ENCODE measurements around the gene PCGF1.

Gene PCGF1

GRCh38 chr2:74530239-74531187, 23.0 kb upstream of the PCGF1 start:
- FAIRE-seq, result peak; percentile 62

GRCh38 chr2:74529357-74530238, 22.1 kb upstream of the PCGF1 start, which contains the start of the genes AUP1 and HTRA2:
Gene AUP1 (minus strand): TSS chr2:74529706. CDS start chr2:74529629, 77 bp downstream.
Gene HTRA2 (plus strand): TSS chr2:74529933. CDS start chr2:74530007, 74 bp downstream.
- TF ChIP-seq SPI1 (IDR thresholded peaks at IDR 0.05; ENCODE audit: low read depth, low read length) (no peak), POU2F2 (IDR thresholded peaks at IDR 0.05; ENCODE audit: low read depth, low read length) (0 out of 2 replicates have a peak, but pooled peaks have one; percentile 26), POLR2AphosphoS5 (IDR thresholded peaks at IDR 0.05; ENCODE audit: low read depth, low read length) (peak; percentile 84), POLR2A (IDR thresholded peaks at IDR 0.05; ENCODE audit: low read depth, low read length) (no peak; the same call in 1 of the 2 replicates), PAX5 (IDR thresholded peaks at IDR 0.05; ENCODE audit: insufficient read depth, low read length, severe bottlenecking) (no peak), TAF1 (IDR thresholded peaks at IDR 0.05; ENCODE audit: low read depth, low read length) (peak; percentile 89; the same call in 1 of the 2 replicates)
- FAIRE-seq (peak; percentile 95), DNase-seq (ENCODE audit: insufficient read length, low spot score) (peak; percentile 99)

More at GRCh38 chr2:74530239-74531187, 23.0 kb upstream of the PCGF1 start:
- DNase-seq (ENCODE audit: insufficient read length, low spot score), result no peak
- TF ChIP-seq POU2F2 (IDR thresholded peaks at IDR 0.05; ENCODE audit: low read depth, low read length) (0 out of 2 replicates have a peak, but pooled peaks have one; percentile 6), SPI1 (IDR thresholded peaks at IDR 0.05; ENCODE audit: low read depth, low read length) (no peak), POLR2A (IDR thresholded peaks at IDR 0.05; ENCODE audit: low read depth, low read length) (peak; percentile 79), TAF1 (IDR thresholded peaks at IDR 0.05; ENCODE audit: low read depth, low read length) (no peak), POLR2AphosphoS5 (IDR thresholded peaks at IDR 0.05; ENCODE audit: low read depth, low read length) (peak; percentile 35; the same call in 1 of the 2 replicates)

GRCh38 chr2:74528600-74529356, 21.3 kb upstream of the PCGF1 start:
- DNase-seq (ENCODE audit: insufficient read length, low spot score), result no peak
- FAIRE-seq, result no peak
- TF ChIP-seq PAX5 (IDR thresholded peaks at IDR 0.05; ENCODE audit: insufficient read depth, low read length, severe bottlenecking), result no peak
- TF ChIP-seq SPI1 (IDR thresholded peaks at IDR 0.05; ENCODE audit: low read depth, low read length), result no peak
- TF ChIP-seq POLR2A (IDR thresholded peaks at IDR 0.05; ENCODE audit: low read depth, low read length), result no peak
- 0 out of 2 replicates have a peak, but pooled peaks have one; percentile 13 for TF ChIP-seq POLR2AphosphoS5 (IDR thresholded peaks at IDR 0.05; ENCODE audit: low read depth, low read length)
- no peak for TF ChIP-seq TAF1 (IDR thresholded peaks at IDR 0.05; ENCODE audit: low read depth, low read length)
- TF ChIP-seq POU2F2 (IDR thresholded peaks at IDR 0.05; ENCODE audit: low read depth, low read length), result no peak; the same call in 1 of the 2 replicates

GRCh38 chr2:74527741-74528140, 20.2 kb upstream of the PCGF1 start:
- no peak for FAIRE-seq
- TF ChIP-seq POLR2AphosphoS5 (IDR thresholded peaks at IDR 0.05; ENCODE audit: low read depth, low read length) (no peak), POU2F2 (IDR thresholded peaks at IDR 0.05; ENCODE audit: low read depth, low read length) (no peak), TAF1 (IDR thresholded peaks at IDR 0.05; ENCODE audit: low read depth, low read length) (no peak), POLR2A (IDR thresholded peaks at IDR 0.05; ENCODE audit: low read depth, low read length) (no peak)
- no peak for DNase-seq (ENCODE audit: insufficient read length, low spot score)

- DNase-seq (ENCODE audit: insufficient read length, low spot score) (no peak), FAIRE-seq (no peak)
- TF ChIP-seq PAX5 (IDR thresholded peaks at IDR 0.05; ENCODE audit: insufficient read depth, low read length, severe bottlenecking) (no peak), POLR2AphosphoS5 (IDR thresholded peaks at IDR 0.05; ENCODE audit: low read depth, low read length) (no peak), POU2F2 (IDR thresholded peaks at IDR 0.05; ENCODE audit: low read depth, low read length) (no peak), SPI1 (IDR thresholded peaks at IDR 0.05; ENCODE audit: low read depth, low read length) (no peak), POLR2A (IDR thresholded peaks at IDR 0.05; ENCODE audit: low read depth, low read length) (no peak; the same call in 1 of the 2 replicates), TAF1 (IDR thresholded peaks at IDR 0.05; ENCODE audit: low read depth, low read length) (no peak)
These were observed 19.2 kb upstream of the PCGF1 start for GRCh38 chr2:74526649-74527230.

GRCh38 chr2:74525717-74526648, 18.5 kb upstream of the PCGF1 start, which contains the start of gene DQX1:
Gene DQX1 (minus strand): TSS chr2:74526231. CDS start chr2:74525729, 502 bp downstream.
- TF ChIP-seq PAX5 (IDR thresholded peaks at IDR 0.05; ENCODE audit: insufficient read depth, low read length, severe bottlenecking), result no peak
- peak; percentile 90 for TF ChIP-seq SPI1 (IDR thresholded peaks at IDR 0.05; ENCODE audit: low read depth, low read length)
- TF ChIP-seq POU2F2 (IDR thresholded peaks at IDR 0.05; ENCODE audit: low read depth, low read length), result no peak; the same call in none of the 2 replicates
- TF ChIP-seq TAF1 (IDR thresholded peaks at IDR 0.05; ENCODE audit: low read depth, low read length), result no peak
- 0 out of 2 replicates have a peak, but pooled peaks have one; percentile 27 for TF ChIP-seq POLR2A (IDR thresholded peaks at IDR 0.05; ENCODE audit: low read depth, low read length)
- no peak for TF ChIP-seq POLR2AphosphoS5 (IDR thresholded peaks at IDR 0.05; ENCODE audit: low read depth, low read length)
- FAIRE-seq, result peak; percentile 75
- DNase-seq (ENCODE audit: insufficient read length, low spot score), result no peak
